Measurements from ENCODE around the gene BANK1.

The BANK1 gene

GRCh38 chr4:102036619-102037376, 246.3 kb downstream of the BANK1 start:
- DNase-seq (ENCODE audit: low spot score): no peak

- DNase-seq (ENCODE audit: low spot score): no peak
These were observed 247.0 kb downstream of the BANK1 start for GRCh38 chr4:102037566-102037965.

DNA sequence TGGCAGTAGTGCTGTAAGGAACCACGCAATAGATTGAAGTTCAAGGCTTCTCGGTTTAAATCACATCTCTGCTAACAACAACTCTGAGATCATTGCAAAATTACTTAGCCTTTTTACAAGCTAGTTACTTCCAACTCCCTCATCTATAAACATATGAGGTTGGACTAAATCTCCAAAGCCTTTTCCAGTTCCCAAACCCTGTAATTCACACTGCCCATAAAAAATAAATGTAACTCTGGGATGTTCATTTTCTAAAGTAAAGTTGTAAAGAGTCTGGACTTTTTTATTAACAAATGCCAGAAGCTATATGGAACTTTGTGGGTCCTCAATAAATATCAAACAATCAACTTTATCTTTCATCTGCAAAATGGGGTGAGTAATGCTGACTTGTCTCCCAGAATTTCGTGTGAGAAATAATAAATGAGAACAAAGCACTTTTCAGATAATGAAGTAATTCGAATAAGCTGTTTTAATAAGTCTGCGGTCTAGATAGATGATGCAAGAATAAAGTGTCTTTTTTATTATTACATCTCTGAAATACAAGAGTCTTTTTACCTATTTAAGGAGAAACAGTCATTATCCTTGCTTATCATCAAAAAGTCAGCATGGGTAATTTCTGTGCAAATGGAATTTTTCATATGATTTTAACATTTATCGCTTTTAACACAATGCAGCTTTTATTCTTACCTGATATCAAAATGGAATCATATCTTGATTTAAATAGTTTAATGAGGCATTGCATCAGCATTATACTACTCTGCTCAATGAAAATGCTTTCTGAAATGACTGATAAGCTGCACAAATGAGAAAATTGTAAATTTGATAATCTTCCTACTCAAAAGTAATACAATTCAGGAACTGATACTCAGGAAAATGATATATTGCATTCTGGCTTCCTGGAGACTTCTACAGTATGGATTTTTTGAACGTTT, 252.6 kb downstream of the BANK1 start:
- DNase-seq (ENCODE audit: low spot score): no peak

GRCh38 chr4:102047616-102048015, 257.1 kb downstream of the BANK1 start:
- DNase-seq (ENCODE audit: low spot score): no peak

- no peak for DNase-seq (ENCODE audit: low spot score)
These were observed 265.3 kb downstream of the BANK1 start for GRCh38 chr4:102055805-102056204.

- no peak for DNase-seq (ENCODE audit: low spot score)
These were observed 266.6 kb downstream of the BANK1 start for GRCh38 chr4:102057122-102057521.

GRCh38 chr4:102061133-102061532, 270.6 kb downstream of the BANK1 start:
- DNase-seq (ENCODE audit: low spot score): no peak

DNA sequence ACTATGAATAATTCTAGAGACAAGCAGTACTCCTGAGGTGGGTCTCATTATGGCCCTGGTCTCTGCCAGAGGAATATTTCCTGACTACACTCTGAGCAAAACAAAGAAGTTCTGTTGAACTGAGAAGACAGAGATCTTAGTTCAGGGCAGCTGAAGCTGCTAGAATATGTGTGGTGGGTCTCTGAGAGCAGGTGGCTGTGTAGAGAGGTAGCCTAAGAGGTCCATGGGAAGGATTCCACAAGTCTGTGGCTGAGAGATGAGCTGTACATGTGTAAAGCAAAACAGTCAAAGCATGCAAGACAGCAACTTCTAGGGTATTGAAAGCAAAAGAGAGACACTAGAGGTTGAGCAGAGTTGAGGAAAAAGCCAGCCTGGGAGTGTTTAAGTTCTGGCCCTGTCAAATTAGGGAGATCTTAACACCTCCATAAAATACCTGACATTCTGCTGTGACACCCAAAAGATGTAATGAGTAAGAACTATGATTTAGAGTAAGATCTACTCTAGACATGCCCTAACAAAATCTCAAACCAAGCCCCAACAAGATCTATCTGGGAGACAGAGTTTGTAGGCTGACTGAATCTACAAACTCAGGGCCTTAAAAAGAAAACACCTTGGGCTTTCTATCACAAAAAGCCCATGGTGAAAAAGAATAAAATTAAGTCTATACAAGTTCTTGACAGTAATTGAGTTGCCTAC, 274.4 kb downstream of the BANK1 start:
- DNase-seq (ENCODE audit: low spot score): no peak

- DNase-seq (ENCODE audit: low spot score): no peak
These were observed 286.1 kb downstream of the BANK1 start for GRCh38 chr4:102076622-102077021.

- no peak for DNase-seq (ENCODE audit: low spot score)
These were observed 289.7 kb downstream of the BANK1 start for GRCh38 chr4:102080184-102080583.

GRCh38 chr4:102089850-102090621, 299.5 kb downstream of the BANK1 start:
- DNase-seq (ENCODE audit: low spot score): no peak

GRCh38 chr4:102091656-102092055, 301.1 kb downstream of the BANK1 start:
- no peak for DNase-seq (ENCODE audit: low spot score)

- no peak for DNase-seq (ENCODE audit: low spot score)
These were observed 304.0 kb downstream of the BANK1 start for GRCh38 chr4:102094481-102094880.

DNA sequence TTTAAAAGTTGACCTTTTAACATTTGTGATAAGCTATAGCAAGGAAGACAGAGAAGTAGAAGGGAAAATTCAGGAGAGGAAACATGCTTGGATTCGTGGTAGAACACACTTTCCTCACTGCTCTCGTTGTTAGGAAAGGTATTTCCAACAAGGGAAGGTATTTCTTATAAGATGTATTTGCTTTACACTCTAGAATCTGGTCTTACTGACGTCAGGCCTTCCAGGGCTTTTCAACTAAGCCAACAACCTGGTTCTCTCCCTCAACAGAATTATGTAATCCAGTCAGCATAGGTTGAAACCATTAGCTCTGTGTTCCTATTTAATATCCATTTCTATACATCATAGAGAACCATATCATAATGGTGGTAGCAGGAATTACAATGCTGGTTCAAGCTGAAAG, 312.8 kb downstream of the BANK1 start:
- DNase-seq (ENCODE audit: low spot score): no peak

DNA sequence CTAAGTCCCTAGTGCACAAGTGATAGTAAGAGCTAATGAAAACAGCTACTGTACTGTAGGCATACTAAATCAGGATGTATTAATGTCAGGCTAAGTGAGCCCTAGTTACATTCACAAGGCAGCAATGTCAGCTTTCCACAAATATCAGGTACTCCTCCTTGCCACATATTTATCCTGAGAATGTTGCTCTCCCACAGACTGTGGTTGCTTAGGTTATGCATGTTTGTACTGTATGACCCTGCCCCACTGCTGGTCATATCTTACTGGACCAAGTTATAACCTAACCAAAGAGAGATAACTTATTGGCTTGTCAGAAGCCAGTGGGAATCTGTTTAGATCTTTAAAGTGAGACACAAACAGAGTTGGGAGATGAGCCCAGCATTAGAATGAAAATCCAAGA, 313.7 kb downstream of the BANK1 start:
- DNase-seq (ENCODE audit: low spot score): no peak

GRCh38 chr4:102105983-102106382, 315.5 kb downstream of the BANK1 start:
- no peak for DNase-seq (ENCODE audit: low spot score)

- no peak for DNase-seq (ENCODE audit: low spot score)
These were observed 323.6 kb downstream of the BANK1 start for GRCh38 chr4:102114118-102114630.

- no peak for DNase-seq (ENCODE audit: low spot score)
These were observed 325.6 kb downstream of the BANK1 start for GRCh38 chr4:102116121-102116520.

- no peak for DNase-seq (ENCODE audit: low spot score)
These were observed 330.3 kb downstream of the BANK1 start for GRCh38 chr4:102120846-102121245.

Measured in D341Med (cell line).